K562 treated with DMSO at 1 percent for 48 hours (cell line): ENCODE measurements around the gene TSHB. TPM values are rescaled to one million over a fixed set of nuclear protein-coding genes. Genes with fewer than 3 reads are reported as not detected.

Experiments used
- total RNA-seq: library from RNA; unstranded; fragments of 300-600 nt; gene quantifications from 2 replicates; pipeline ENCODE4 v1.2.3, GENCODE V29; 2022; ENCODE audit warnings: low replicate concordance; ENCODE audit errors: extremely low read depth

TSHB gene
- not detected in 2 replicates for total RNA-seq

GRCh38 chr1:115029526-115029925 lies at the start of gene TSHB:
TSS of gene TSHB (plus strand) at chr1:115029826. CDS start at chr1:115033363, 3,537 bp downstream.

Other genes with a start within 250 kb of the TSHB start
- gene SIKE1, start 249.1 kb upstream of the TSHB start, total RNA-seq: not detected in 2 replicates
- gene SYCP1, start 175.0 kb upstream of the TSHB start, total RNA-seq: not detected in 2 replicates
- not detected in 2 replicates for gene TSPAN2, start 59.7 kb downstream of the TSHB start, total RNA-seq